PC-9 (cell line): Measurements from ENCODE around the gene PIAS1. TPM values are rescaled to one million over a fixed set of nuclear protein-coding genes. Genes with fewer than 3 reads are reported as not detected.
"Not testable (repeated sequence)": the region's sequence is repeated elsewhere in the genome, so short reads cannot be mapped to it uniquely, and the experiment has no call there.

Experiments
- BruUV-seq: library from RNA; stranded (reverse); fragments of 400-500 nt; replicated peaks from 2 replicates; lab custom pipeline; 2021; lab: Mats Ljungman, UMichigan
- CTCF ChIA-PET: fragments of 300-600 bp; sonication (Branson Sonifier 250); formaldehyde crosslinking; loops from one replicate; lab custom pipeline; 2022; ENCODE audit warnings: antibody characterized with exemption; lab: Charles Lee
- POLR2A ChIA-PET: fragments of 300-600 bp; sonication (Branson Sonifier 250); formaldehyde crosslinking; loops from one replicate; lab custom pipeline; 2022; ENCODE audit warnings: antibody characterized with exemption; ENCODE audit not compliant: unreplicated experiment; lab: Charles Lee
- DNase-seq, 2 experiments: peaks; one replicate each; pipeline versions ENCODE4 v3.0.0 to v3.0.0-alpha.2; 2015 to 2022; ENCODE audit warnings: mixed read lengths in 1 of 2
- H2AFZ ChIP-seq: fragments of 200-600 bp; sonication (generic); 2 replicates; pipeline ENCODE4 v1.8.1; 2017; ENCODE audit warnings: antibody characterized with exemption
- H3F3A ChIP-seq: fragments of 200-600 bp; sonication (generic); 2 replicates; pipeline ENCODE4 v1.8.1; 2017; ENCODE audit warnings: antibody characterized with exemption, mild to moderate bottlenecking, low read depth; ENCODE audit not compliant: insufficient read depth
- H3K27ac ChIP-seq: fragments of 200-600 bp; sonication (generic); 2 replicates; pipeline ENCODE4 v1.6.1; 2016; ENCODE audit warnings: mixed run types
- H3K27me3 ChIP-seq: fragments of 200-600 bp; sonication (generic); 2 replicates; pipeline ENCODE4 v1.6.1; 2016; ENCODE audit warnings: low read depth, mixed run types; ENCODE audit not compliant: insufficient read depth
- H3K36me3 ChIP-seq: fragments of 200-600 bp; sonication (generic); 2 replicates; pipeline ENCODE4 v1.6.1; 2016; ENCODE audit warnings: low read depth, mixed run types
- H3K4me1 ChIP-seq: fragments of 200-600 bp; sonication (generic); replicated peaks from 2 replicates; pipeline ENCODE4 v1.6.1; 2016; ENCODE audit warnings: mixed run types; ENCODE audit not compliant: insufficient read depth
- H3K4me2 ChIP-seq: fragments of 200-600 bp; sonication (generic); 2 replicates; pipeline ENCODE4 v1.6.1; 2017; ENCODE audit warnings: mixed run types
- H3K4me3 ChIP-seq: fragments of 200-600 bp; sonication (generic); 2 replicates; pipeline ENCODE4 v1.6.1; 2016; ENCODE audit warnings: mixed run types
- H3K79me2 ChIP-seq: fragments of 200-600 bp; sonication (generic); 2 replicates; pipeline ENCODE4 v1.6.1; 2017; ENCODE audit warnings: low read depth, mixed run types
- H3K9me2 ChIP-seq: fragments of 200-600 bp; sonication (generic); 2 replicates; pipeline ENCODE4 v1.8.1; 2017; ENCODE audit warnings: mild to moderate bottlenecking; ENCODE audit not compliant: insufficient read depth
- H3K9me3 ChIP-seq: fragments of 200-600 bp; sonication (generic); 2 replicates; pipeline ENCODE4 v1.8.1; 2016; ENCODE audit warnings: low read depth; ENCODE audit not compliant: insufficient read depth
- H4K20me1 ChIP-seq: fragments of 200-600 bp; sonication (generic); 2 replicates; pipeline ENCODE4 v1.8.1; 2017; ENCODE audit not compliant: insufficient read depth
- EZH2 ChIP-seq: fragments of 200-600 bp; sonication (generic); IDR thresholded peaks from 2 replicates; pipeline ENCODE4 v1.8.0; 2017; ENCODE audit warnings: antibody characterized with exemption, low read depth
- intact Hi-C: fragments of 100-400 bp; cut with micrococcal nuclease; formaldehyde crosslinking; loops from one replicate; pipeline ENCODE4 v1.10.0; 2022; ENCODE audit not compliant: unreplicated experiment
- total RNA-seq: library from RNA; stranded (reverse); gene quantifications from 2 replicates; pipeline ENCODE4 v1.2.3, GENCODE V29; 2021
- TF ChIP-seq, protein P1 (sequence below): fragments of 200-600 bp; sonication (generic); conservative IDR thresholded peaks from 2 replicates; pipeline ENCODE4 v1.6.1; 2017; ENCODE audit warnings: mixed run types, antibody characterized with exemption, mild to moderate bottlenecking, moderate library complexity

Gene PIAS1
- total RNA-seq, 1 experiment from 2014 or later, result 42.5 TPM

DNA sequence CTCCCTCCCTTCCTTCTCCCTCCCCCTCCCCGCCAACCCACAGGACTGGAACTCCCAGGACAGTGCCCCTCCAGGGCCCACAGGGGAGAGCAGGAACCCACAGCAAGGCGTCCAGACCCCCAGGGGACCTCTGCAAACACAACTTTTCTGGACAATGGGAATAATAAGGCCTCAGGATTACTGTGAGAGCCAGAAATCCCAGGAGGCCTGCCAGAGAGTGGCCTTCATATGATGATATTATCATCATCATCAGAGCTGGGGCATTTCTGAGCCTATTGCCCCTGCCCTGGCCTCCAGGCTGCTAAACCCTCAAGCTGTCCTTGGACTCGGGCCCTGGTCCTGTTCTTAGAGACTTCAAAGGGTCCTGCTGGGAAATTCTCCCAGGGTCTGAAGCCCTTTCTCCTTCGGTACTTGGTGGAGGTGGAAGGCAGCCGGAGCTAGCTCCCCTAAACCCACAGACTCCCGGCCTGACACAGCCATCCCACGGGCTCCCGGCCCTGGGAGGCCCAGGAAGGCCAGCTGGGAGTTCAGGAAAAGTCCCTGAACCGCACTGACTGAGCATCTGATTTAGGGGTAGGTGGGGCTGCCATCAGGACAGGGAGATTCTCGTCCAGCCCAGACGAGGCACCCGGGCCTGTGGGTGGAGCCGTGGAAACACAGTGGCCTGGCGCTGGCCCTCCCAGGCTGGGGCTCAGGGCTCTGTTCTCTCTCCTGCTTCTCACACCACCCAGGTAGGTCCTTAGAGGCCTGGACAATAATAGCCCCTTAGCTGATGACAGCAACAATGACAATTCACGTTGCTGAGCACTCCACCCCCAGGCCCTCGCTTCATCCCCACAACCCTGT is 146.1 kb downstream of the PIAS1 start:
- H3K27ac ChIP-seq, result no peak overlapping the region
- no TSS peak for BruUV-seq
- H3K4me1 ChIP-seq, result no peaks in the 10 kb centered on the region
- no peak overlapping the region for H2AFZ ChIP-seq
- no peaks in the 10 kb centered on the region for H3K79me2 ChIP-seq
- TF ChIP-seq EZH2, result no peak
- no peaks in the 10 kb centered on the region for H3K9me3 ChIP-seq
- H3K27me3 ChIP-seq, result no peaks in the 10 kb centered on the region
- ChIA-PET POLR2A (no interaction called here), CTCF (no interaction called here)
- H4K20me1 ChIP-seq, result no peaks in the 10 kb centered on the region
- H3K36me3 ChIP-seq, result no peaks in the 10 kb centered on the region
- intact Hi-C loops, result no loop called here
- DNase-seq, result no peak
- no peaks in the 10 kb centered on the region for H3K9me2 ChIP-seq
- no peak overlapping the region for H3K4me2 ChIP-seq
- no peak overlapping the region for H3K4me3 ChIP-seq
- 0 out of 2 replicates have a peak, but pooled peaks cover 1% of the 10 kb centered on the region for H3F3A ChIP-seq

DNA sequence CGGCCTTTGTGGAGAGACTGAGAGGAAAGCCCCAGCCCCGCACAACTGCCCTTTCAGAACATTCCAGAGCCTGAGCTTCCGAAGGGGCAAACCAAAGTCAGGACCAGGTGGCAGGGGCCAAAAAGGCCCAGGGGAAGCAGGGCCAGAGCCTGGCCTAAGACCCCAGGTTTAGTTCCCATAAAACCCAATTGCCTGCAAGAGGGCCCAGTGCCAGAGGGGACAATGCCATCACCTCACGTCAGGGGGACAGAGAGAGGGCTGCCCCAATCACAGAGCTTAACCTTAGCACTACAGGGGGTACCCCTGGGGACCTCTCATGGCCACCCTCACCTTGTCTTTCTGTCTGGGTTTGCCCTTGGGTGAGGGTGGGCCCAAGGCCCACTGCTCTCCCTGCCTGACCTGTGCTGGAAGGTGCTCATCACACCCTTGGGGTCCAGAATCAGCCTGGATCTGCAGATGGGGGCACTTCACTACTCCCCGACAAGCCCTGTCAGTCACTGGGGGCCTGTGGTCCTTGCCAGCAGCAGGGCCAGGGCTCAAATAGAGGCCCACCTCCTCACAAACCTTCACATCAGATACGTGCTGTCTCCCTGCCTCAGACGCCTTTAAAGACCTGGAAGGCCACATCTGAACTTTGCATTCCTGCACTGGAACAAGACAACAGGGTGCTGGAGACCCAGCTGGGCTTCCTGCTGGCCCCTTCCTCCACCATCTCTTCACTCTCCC is 147.2 kb downstream of the PIAS1 start:
- ChIA-PET POLR2A (interaction anchor here (0.7 kb wide), 1 partner anchor 31 kb away, joined by 3 read pairs; no protein-coding TSS in a partner anchor), CTCF (no interaction called here)
- H3K9me3 ChIP-seq, result no peaks in the 10 kb centered on the region
- no peaks in the 10 kb centered on the region for H3K79me2 ChIP-seq
- no peak for DNase-seq
- H4K20me1 ChIP-seq, result no peaks in the 10 kb centered on the region
- H3K27ac ChIP-seq, result no peak overlapping the region
- no TSS peak for BruUV-seq
- no peak overlapping the region for H3K4me3 ChIP-seq
- H2AFZ ChIP-seq, result no peak overlapping the region
- TF ChIP-seq, protein P1, sequence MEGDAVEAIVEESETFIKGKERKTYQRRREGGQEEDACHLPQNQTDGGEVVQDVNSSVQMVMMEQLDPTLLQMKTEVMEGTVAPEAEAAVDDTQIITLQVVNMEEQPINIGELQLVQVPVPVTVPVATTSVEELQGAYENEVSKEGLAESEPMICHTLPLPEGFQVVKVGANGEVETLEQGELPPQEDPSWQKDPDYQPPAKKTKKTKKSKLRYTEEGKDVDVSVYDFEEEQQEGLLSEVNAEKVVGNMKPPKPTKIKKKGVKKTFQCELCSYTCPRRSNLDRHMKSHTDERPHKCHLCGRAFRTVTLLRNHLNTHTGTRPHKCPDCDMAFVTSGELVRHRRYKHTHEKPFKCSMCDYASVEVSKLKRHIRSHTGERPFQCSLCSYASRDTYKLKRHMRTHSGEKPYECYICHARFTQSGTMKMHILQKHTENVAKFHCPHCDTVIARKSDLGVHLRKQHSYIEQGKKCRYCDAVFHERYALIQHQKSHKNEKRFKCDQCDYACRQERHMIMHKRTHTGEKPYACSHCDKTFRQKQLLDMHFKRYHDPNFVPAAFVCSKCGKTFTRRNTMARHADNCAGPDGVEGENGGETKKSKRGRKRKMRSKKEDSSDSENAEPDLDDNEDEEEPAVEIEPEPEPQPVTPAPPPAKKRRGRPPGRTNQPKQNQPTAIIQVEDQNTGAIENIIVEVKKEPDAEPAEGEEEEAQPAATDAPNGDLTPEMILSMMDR, result no peak
- no peak for TF ChIP-seq EZH2
- H3K36me3 ChIP-seq, result no peaks in the 10 kb centered on the region
- H3K4me1 ChIP-seq, result no peaks in the 10 kb centered on the region
- no peaks in the 10 kb centered on the region for H3K9me2 ChIP-seq
- H3K4me2 ChIP-seq, result no peak overlapping the region
- intact Hi-C loops, result no loop called here
- no peaks in the 10 kb centered on the region for H3F3A ChIP-seq
- H3K27me3 ChIP-seq, result no peaks in the 10 kb centered on the region

DNA sequence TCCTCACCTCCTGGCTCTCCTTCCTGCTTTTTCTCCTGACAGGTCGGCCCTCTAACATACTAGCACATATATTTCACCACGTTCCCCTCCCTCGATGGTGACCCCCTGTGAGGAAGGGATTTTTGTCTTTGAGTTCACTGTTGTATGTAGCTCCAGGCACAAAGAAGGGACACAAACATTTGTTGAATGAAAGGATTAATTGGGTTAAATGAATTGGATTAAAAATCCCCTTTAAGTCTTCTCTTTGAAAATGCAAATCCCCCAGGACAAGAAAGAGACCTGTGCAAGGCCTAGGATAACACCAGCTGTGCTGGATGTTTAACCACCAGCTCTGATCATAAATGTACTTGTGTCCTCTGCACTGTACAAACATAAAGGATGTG is 147.8 kb downstream of the PIAS1 start:
- Histone ChIP-seq H3K9me2 (no peaks in the 10 kb centered on the region), H2AFZ (no peak overlapping the region), H3K36me3 (no peaks in the 10 kb centered on the region), H3K27ac (no peak overlapping the region), H3K9me3 (no peaks in the 10 kb centered on the region), H3K27me3 (no peaks in the 10 kb centered on the region), H4K20me1 (no peaks in the 10 kb centered on the region), H3K4me2 (no peak overlapping the region), H3K79me2 (no peaks in the 10 kb centered on the region), H3K4me1 (no peaks in the 10 kb centered on the region), H3F3A (no peaks in the 10 kb centered on the region), H3K4me3 (no peak overlapping the region)
- TF ChIP-seq, protein P1, result no peak
- TF ChIP-seq EZH2, result no peak
- DNase-seq, result no peak
- POLR2A ChIA-PET, result interaction anchor here (0.7 kb wide), 2 partner anchors 31 to 40 kb away, joined by 3 to 4 read pairs; no protein-coding TSS in a partner anchor
- intact Hi-C loops, result no loop called here
- BruUV-seq, result no TSS peak
- CTCF ChIA-PET, result no interaction called here

DNA sequence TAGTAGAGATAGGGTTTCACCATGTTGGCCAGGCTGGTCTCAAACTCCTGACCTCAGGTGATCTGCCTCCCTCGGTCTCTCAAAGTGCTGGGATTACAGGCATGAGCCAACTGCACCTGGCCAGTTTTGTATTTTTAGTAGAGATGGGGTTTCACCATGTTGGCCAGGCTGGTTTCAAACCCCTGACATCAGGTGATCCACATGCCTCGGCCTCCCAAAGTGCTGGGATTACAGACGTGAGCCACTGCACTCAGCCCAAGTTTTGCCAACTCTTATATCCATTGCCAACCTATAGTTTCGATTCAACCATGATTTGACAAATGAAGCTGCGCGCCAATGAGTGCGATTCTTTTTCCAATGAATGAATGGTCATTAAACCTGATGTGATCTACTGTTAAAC is 148.9 kb downstream of the PIAS1 start:
- H3K4me3 ChIP-seq, H3K79me2 ChIP-seq, H4K20me1 ChIP-seq, H3K36me3 ChIP-seq, BruUV-seq, H3F3A ChIP-seq, H3K9me3 ChIP-seq, H3K4me2 ChIP-seq, H3K27me3 ChIP-seq, H3K9me2 ChIP-seq, H3K27ac ChIP-seq, H2AFZ ChIP-seq, H3K4me1 ChIP-seq, intact Hi-C loops, DNase-seq, CTCF ChIA-PET: not testable (repeated sequence)
- POLR2A ChIA-PET, result interaction anchor here (0.6 kb wide), 1 partner anchor 1917 kb away, joined by 10 read pairs; no protein-coding TSS in a partner anchor
